Panc1 (cell line): Measurements from ENCODE around the gene RAP1GAP2. TPM values are rescaled to one million over a fixed set of nuclear protein-coding genes. Genes with fewer than 3 reads are reported as not detected.

Source experiments
- ATAC-seq: fragments of 200-7000 bp; cut with Tn5 transposase; 2 replicates; pipeline ENCODE4 v1.9.1; 2020; ENCODE audit warnings: mild to moderate bottlenecking, moderate library complexity
- BruUV-seq: library from RNA; stranded (reverse); fragments of 400-500 nt; replicated peaks from 2 replicates; lab custom pipeline; 2021; lab: Mats Ljungman, UMichigan
- CTCF ChIA-PET: fragments of 300-600 bp; sonication (Branson Sonifier 250); formaldehyde crosslinking; loops from one replicate; lab custom pipeline; 2022; ENCODE audit warnings: antibody characterized with exemption; lab: Charles Lee
- POLR2A ChIA-PET: fragments of 300-600 bp; sonication (Branson Sonifier 250); formaldehyde crosslinking; loops from one replicate; lab custom pipeline; 2022; ENCODE audit warnings: antibody characterized with exemption; lab: Charles Lee
- DNase-seq: peaks from one replicate; pipeline ENCODE4 v3.0.0-alpha.2; 2010; ENCODE audit warnings: low read depth, low spot score
- H3K27ac ChIP-seq: 2 replicates; pipeline ENCODE4 v1.5.1; 2011; ENCODE audit warnings: mild to moderate bottlenecking, low read length, inconsistent platforms
- H3K27me3 ChIP-seq: fragments of 200-500 bp; sonication (Bioruptor generic); 2 replicates; pipeline ENCODE4 v1.6.0; 2014; ENCODE audit warnings: low read length, inconsistent platforms; ENCODE audit not compliant: control insufficient read depth, insufficient read depth
- H3K36me3 ChIP-seq: fragments of 200-500 bp; sonication (Bioruptor generic); 2 replicates; pipeline ENCODE4 v1.5.1; 2014; ENCODE audit warnings: inconsistent platforms, mild to moderate bottlenecking, low read length, moderate library complexity; ENCODE audit not compliant: control insufficient read depth, insufficient read depth
- H3K4me1 ChIP-seq: 2 replicates; pipeline ENCODE4 v1.5.1; 2011; ENCODE audit warnings: inconsistent platforms, mild to moderate bottlenecking, low read length, moderate library complexity; ENCODE audit not compliant: control insufficient read depth, insufficient read depth
- H3K4me3 ChIP-seq, 2 experiments: 2 replicates each; pipeline ENCODE4 v1.5.1; 2011 to 2012; ENCODE audit warnings: low read depth in 2 of 2, low read length in 2 of 2, mild to moderate bottlenecking in 2 of 2, inconsistent platforms in 1 of 2, moderate library complexity in 1 of 2
- H3K9me3 ChIP-seq: fragments of 200-500 bp; sonication (Bioruptor generic); 2 replicates; pipeline ENCODE4 v1.5.1; 2014; ENCODE audit warnings: low read depth, mild to moderate bottlenecking, inconsistent platforms, low read length, moderate library complexity; ENCODE audit not compliant: control insufficient read depth, insufficient read depth
- CTCF ChIP-seq: fragments of 450-650 bp; IDR thresholded peaks from 2 replicates; pipeline ENCODE4 v1.5.1; 2017; ENCODE audit warnings: mild to moderate bottlenecking
- POLR2AphosphoS5 ChIP-seq: IDR thresholded peaks from 2 replicates; pipeline ENCODE4 v1.6.1; 2012; ENCODE audit warnings: mild to moderate bottlenecking, low read depth, low read length, moderate library complexity
- REST ChIP-seq, 2 experiments: IDR thresholded peaks; 2 replicates each; pipeline ENCODE4 v1.6.1; 2011 to 2012; ENCODE audit warnings: low read depth in 2 of 2, control low read depth in 1 of 2, low read length in 1 of 2, mild to moderate bottlenecking in 1 of 2, moderate library complexity in 1 of 2; ENCODE audit not compliant: insufficient read depth in 1 of 2
- SIN3A ChIP-seq: IDR thresholded peaks from 2 replicates; pipeline ENCODE4 v1.6.1; 2012; ENCODE audit warnings: low read depth, mild to moderate bottlenecking, low read length, moderate library complexity, borderline replicate concordance; ENCODE audit not compliant: insufficient read depth
- TCF7L2 ChIP-seq: IDR thresholded peaks from 2 replicates; pipeline ENCODE4 v1.6.1; 2011; ENCODE audit warnings: mild to moderate bottlenecking, low read depth, low read length, inconsistent platforms
- in situ Hi-C: cut with HindIII; loops from 2 replicates; pipeline ENCODE4 v1.10.0; 2016; ENCODE audit warnings: low sequenced_read_pairs, low pct_unique_long_range_greater_than_20kb
- intact Hi-C: fragments of 100-400 bp; cut with micrococcal nuclease; formaldehyde crosslinking; loops from one replicate; pipeline ENCODE4 v1.10.0; 2022; ENCODE audit not compliant: unreplicated experiment
- total RNA-seq: library from RNA; stranded (reverse); gene quantifications from one replicate; pipeline ENCODE4 v1.2.1, GENCODE V29; 2021; ENCODE audit not compliant: unreplicated experiment

Gene RAP1GAP2
- total RNA-seq, 1 experiment from 2014 or later = 10.0 TPM

- TF ChIP-seq TCF7L2 (no peak), SIN3A (no peak), REST (IDR thresholded peaks at IDR 0.05; ENCODE audit: insufficient read depth in 1 of 2, low read depth in 2 of 2, low read length in 1 of 2) (no peak), POLR2AphosphoS5 (no peak), CTCF (no peak)
- in situ Hi-C loops = no loop called here
- CTCF ChIA-PET = interaction anchor here (1.6 kb wide), 1 partner anchor 76 kb away, joined by 4 read pairs; no protein-coding TSS in a partner anchor
- intact Hi-C loops = loop anchor here (10.0 kb wide), 1 partner anchor 92 kb away; no protein-coding TSS in a partner anchor
- Histone ChIP-seq H3K27me3 (no peaks in the 10 kb centered on the region), H3K36me3 (no peaks in the 10 kb centered on the region), H3K4me1 (no peaks in the 10 kb centered on the region), H3K9me3 (no peaks in the 10 kb centered on the region), H3K27ac (no peak overlapping the region), H3K4me3 (no peak overlapping the region)
- no TSS peak for BruUV-seq
- POLR2A ChIA-PET = no interaction called here
- DNase-seq = no peak
- no peak for ATAC-seq
Measured at GRCh38 chr17:2936771-2937321, 140.6 kb downstream of the RAP1GAP2 start.

- H3K4me3 ChIP-seq = no peak overlapping the region
- H3K36me3 ChIP-seq = no peaks in the 10 kb centered on the region
- intact Hi-C loops (loop anchor here (10.0 kb wide), 1 partner anchor 93 kb away; no protein-coding TSS in a partner anchor), in situ Hi-C loops (no loop called here)
- no peaks in the 10 kb centered on the region for H3K27me3 ChIP-seq
- ChIA-PET POLR2A (no interaction called here), CTCF (interaction anchor here (1.6 kb wide), 1 partner anchor 75 kb away, joined by 4 read pairs; no protein-coding TSS in a partner anchor)
- no peaks in the 10 kb centered on the region for H3K9me3 ChIP-seq
- H3K27ac ChIP-seq = no peak overlapping the region
- H3K4me1 ChIP-seq = no peaks in the 10 kb centered on the region
- no TSS peak for BruUV-seq
- no peak for DNase-seq
- ATAC-seq = no peak
- TF ChIP-seq REST (IDR thresholded peaks at IDR 0.05; ENCODE audit: insufficient read depth in 1 of 2, low read depth in 2 of 2, low read length in 1 of 2) (no peak), POLR2AphosphoS5 (no peak)
Measured at GRCh38 chr17:2937331-2938003, 141.2 kb downstream of the RAP1GAP2 start.
